Right hindlimb (tissue), 1 donor: Measurements from ENCODE around the gene URM1.

Source experiments
- DNase-seq: peaks from one replicate; pipeline ENCODE4 v3.0.0-alpha.2; 2018

Gene URM1

GRCh38 chr9:128435611-128436010 is 64.4 kb downstream of the URM1 start:
- no peak for DNase-seq

GRCh38 chr9:128438343-128439109 is 67.4 kb downstream of the URM1 start:
- DNase-seq: peak; percentile 88

DNA sequence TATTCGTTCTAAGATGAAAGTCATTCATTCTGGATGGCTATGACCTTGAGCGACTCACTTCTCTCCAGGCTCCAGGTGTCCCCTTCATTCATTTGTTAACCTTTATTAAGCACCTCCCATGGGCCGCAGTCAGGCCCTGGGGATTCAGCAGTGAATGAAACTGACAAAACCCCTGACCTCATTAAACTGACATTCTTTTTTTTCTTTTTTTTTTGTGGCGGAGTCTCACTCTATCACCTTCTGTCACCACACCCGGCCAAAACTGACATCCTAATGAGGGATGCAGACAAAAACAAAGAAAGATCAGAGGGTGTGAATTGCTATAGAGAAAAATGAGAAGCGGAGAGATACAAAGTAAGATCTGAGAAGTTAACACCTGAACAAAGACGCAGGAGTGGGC is 68.1 kb downstream of the URM1 start:
- DNase-seq: no peak
